Ovary (tissue), 3 donors: Measurements from ENCODE around the gene SPECC1.

Experiments
- EP300 ChIP-seq: sonication (generic); formaldehyde crosslinking; IDR thresholded peaks from one replicate; pipeline ENCODE4 v1.6.1; 2017; ENCODE audit warnings: antibody characterized with exemption
- TF ChIP-seq, protein P1 (sequence below), 3 donors: fragments of 450-650 bp in 2 of 3; fragments of 200-600 bp in 1 of 3; IDR thresholded peaks; one replicate each; pipeline versions ENCODE4 v1.5.1 to v1.8.0; 2016 to 2022; ENCODE audit warnings: antibody characterized with exemption in 3 of 3, mild to moderate bottlenecking in 1 of 3
- donor health status: DM: no; HTN: no; CAD: no.

DNA sequence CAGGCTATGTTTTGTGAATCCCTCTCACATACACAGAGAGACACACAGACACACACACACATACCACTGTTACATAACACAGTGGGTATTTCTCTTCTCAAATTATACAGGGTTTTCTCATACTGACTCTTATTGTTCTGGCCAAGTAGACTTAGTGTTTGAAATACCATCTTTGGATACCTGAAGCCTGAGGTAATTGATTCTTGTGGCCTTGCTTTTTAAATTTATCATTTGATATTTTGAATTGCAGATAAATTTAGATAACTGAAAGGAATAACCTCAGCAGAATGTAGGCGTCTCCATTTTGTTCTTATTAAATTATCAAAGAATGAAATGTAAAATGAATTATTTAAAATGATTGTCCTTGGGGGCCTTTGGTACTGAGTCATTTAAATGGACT lies 234.4 kb downstream of the SPECC1 start:
- TF ChIP-seq, protein P1, sequence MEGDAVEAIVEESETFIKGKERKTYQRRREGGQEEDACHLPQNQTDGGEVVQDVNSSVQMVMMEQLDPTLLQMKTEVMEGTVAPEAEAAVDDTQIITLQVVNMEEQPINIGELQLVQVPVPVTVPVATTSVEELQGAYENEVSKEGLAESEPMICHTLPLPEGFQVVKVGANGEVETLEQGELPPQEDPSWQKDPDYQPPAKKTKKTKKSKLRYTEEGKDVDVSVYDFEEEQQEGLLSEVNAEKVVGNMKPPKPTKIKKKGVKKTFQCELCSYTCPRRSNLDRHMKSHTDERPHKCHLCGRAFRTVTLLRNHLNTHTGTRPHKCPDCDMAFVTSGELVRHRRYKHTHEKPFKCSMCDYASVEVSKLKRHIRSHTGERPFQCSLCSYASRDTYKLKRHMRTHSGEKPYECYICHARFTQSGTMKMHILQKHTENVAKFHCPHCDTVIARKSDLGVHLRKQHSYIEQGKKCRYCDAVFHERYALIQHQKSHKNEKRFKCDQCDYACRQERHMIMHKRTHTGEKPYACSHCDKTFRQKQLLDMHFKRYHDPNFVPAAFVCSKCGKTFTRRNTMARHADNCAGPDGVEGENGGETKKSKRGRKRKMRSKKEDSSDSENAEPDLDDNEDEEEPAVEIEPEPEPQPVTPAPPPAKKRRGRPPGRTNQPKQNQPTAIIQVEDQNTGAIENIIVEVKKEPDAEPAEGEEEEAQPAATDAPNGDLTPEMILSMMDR (IDR thresholded peaks at IDR 0.05) = no peak
- no peak for TF ChIP-seq EP300
